Spleen (tissue), 7 donors: ENCODE results near the gene WDR90.

Experiments
- POLR2A ChIP-seq, 3 donors: fragments of 450-650 bp; IDR thresholded peaks; one replicate each; pipeline ENCODE4 v1.5.1; 2017; ENCODE audit warnings: antibody characterized with exemption in 3 of 3, mild to moderate bottlenecking in 1 of 3
- TF ChIP-seq, protein P1 (sequence below), 11 experiments: fragments of 200-600 bp in 7 of 11; fragments of 450-650 bp in 4 of 11; sonication (generic) in 4 of 11; IDR thresholded peaks in 8 of 11; conservative IDR thresholded peaks in 3 of 11; 1 replicate in 7 of 11; 2 replicates in 4 of 11; pipeline versions ENCODE4 v1.4.0 to v1.8.0; 2016 to 2021; ENCODE audit warnings: antibody characterized with exemption in 11 of 11, inconsistent platforms in 4 of 11, mild to moderate bottlenecking in 1 of 11
- donor health status: DM: no; HTN: no; CAD: no; lungs with moderate emphysema.
- donor health status: DM: no; HTN: no; CAD: no.
- donor health status: DM: no; HTN: no; CAD: no.

DNA sequence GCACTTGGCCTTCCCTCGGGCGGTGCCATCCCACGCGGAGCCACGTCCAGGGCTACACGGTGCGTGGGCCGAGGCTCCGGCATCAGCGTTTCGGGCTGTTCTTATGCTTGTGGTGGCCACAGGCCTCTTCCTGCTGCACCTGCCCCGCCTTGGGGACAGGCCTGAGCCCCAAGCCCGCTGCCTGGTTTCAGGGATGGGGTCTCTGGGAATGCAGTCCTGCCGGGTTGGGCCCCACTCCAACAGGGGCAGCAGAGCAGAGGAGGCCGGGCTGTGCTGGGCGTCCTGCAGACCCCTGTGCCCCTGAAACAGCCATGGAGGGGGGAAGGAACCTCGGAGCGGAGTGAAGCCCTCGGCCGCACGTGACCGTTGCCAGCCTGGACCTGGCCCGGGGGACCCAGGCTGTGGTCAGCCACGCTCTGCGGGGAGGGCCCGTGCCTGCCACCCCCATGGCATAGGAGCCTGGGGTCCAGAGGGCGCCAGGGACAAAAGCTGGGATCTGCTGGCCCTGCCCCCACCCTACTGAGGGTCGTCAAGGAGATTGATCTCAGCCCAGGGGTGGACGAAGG is 18.8 kb upstream of the WDR90 start:
- no peak for TF ChIP-seq POLR2A (IDR thresholded peaks at IDR 0.05)
- TF ChIP-seq, protein P1, sequence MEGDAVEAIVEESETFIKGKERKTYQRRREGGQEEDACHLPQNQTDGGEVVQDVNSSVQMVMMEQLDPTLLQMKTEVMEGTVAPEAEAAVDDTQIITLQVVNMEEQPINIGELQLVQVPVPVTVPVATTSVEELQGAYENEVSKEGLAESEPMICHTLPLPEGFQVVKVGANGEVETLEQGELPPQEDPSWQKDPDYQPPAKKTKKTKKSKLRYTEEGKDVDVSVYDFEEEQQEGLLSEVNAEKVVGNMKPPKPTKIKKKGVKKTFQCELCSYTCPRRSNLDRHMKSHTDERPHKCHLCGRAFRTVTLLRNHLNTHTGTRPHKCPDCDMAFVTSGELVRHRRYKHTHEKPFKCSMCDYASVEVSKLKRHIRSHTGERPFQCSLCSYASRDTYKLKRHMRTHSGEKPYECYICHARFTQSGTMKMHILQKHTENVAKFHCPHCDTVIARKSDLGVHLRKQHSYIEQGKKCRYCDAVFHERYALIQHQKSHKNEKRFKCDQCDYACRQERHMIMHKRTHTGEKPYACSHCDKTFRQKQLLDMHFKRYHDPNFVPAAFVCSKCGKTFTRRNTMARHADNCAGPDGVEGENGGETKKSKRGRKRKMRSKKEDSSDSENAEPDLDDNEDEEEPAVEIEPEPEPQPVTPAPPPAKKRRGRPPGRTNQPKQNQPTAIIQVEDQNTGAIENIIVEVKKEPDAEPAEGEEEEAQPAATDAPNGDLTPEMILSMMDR (IDR thresholded peaks at IDR 0.05 in 8 of 11, conservative IDR thresholded peaks at IDR 0.05 in 3 of 11): no peak
